ENCODE results near the gene RSAD2.

DNA sequence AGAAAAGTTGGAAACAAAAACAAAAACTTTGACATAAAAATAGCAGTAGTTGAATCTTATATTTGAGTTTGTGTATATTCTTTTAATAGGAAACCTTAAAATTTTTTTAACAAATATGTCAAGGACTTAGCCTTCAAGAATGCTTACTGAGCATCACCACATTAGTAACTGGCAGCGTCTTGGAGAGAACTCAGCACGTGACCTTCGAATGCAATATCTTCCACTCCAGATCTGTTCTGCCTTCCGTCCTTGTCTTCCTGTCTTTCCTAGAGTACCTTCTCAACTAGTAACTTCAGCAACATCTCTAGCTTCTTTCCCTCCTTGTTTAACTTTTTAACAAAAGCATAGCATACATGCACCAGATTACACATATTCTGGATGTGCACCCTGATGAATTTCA, 972 bp downstream of the RSAD2 start:
- TF ChIP-seq POLR2AphosphoS5 (IDR thresholded peaks at IDR 0.05; ENCODE audit: borderline replicate concordance, low read depth, low read length) (no peak), EZH2 (IDR thresholded peaks at IDR 0.05) (no peak), FOXP2 (optimal IDR thresholded peaks at IDR 0.05; ENCODE audit: control extremely low read depth, extremely low read length, insufficient read depth) (no peak)
